Mesothelial cell of epicardium (in vitro differentiated cells): ENCODE measurements around the gene ABLIM3. TPM values are rescaled to one million over a fixed set of nuclear protein-coding genes. Genes with fewer than 3 reads are reported as not detected.
"Not testable (repeated sequence)": the region's sequence is repeated elsewhere in the genome, so short reads cannot be mapped to it uniquely, and the experiment has no call there.

Experiments used
- DNase-seq, 2 experiments: peaks; one replicate each; pipeline ENCODE4 v3.0.0; 2021; ENCODE audit warnings: low spot score in 2 of 2; ENCODE audit not compliant: unreplicated experiment in 2 of 2
- H3K27ac Mint-ChIP-seq: 2 replicates; pipeline ENCODE4 v1.8.0; 2021; ENCODE audit warnings: mixed read lengths
- H3K27me3 Mint-ChIP-seq: 2 replicates; pipeline ENCODE4 v1.8.0; 2021; ENCODE audit warnings: low read depth, mixed read lengths
- H3K36me3 Mint-ChIP-seq: 2 replicates; pipeline ENCODE4 v1.8.0; 2021; ENCODE audit warnings: mixed read lengths
- H3K4me1 Mint-ChIP-seq: 2 replicates; pipeline ENCODE4 v1.8.0; 2021; ENCODE audit warnings: mixed read lengths
- H3K4me3 Mint-ChIP-seq: 2 replicates; pipeline ENCODE4 v1.8.0; 2021; ENCODE audit warnings: mild to moderate bottlenecking, moderate library complexity, mixed read lengths
- H3K9me3 Mint-ChIP-seq: 2 replicates; pipeline ENCODE4 v1.8.0; 2021; ENCODE audit warnings: mixed read lengths
- CTCF ChIP-seq: fragments of 200-600 bp; sonication (generic); IDR thresholded peaks from one replicate; pipeline ENCODE4 v1.5.0; 2021; ENCODE audit warnings: antibody characterized with exemption; ENCODE audit not compliant: unreplicated experiment
- total RNA-seq: library from RNA; stranded (reverse); gene quantifications from 3 replicates; pipeline ENCODE4 v1.2.1, GENCODE V29; 2021

The ABLIM3 gene
- total RNA-seq, 1 donor from 2014 or later: 0.27 TPM

DNA sequence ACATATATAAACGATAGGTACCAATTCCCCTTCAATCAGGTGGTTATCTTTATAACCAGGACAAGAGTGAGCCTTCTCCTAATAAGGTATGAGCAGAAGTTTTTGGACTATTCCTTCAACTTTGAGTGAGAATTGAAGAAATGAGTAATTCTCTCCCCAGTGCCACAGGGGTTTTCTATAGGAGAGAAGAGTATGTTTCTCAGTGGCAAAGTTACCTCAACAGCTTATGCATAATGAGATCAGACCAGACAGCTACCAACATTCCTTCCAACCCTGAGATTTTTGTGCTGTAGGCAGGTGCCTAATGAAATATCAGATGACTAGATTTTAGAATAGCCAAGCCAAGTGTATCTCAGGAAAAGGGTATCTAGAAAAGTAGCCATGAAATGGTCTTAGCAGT is 40.9 kb downstream of the ABLIM3 start:
- H3K27me3 Mint-ChIP-seq: peaks cover 63% of the 10 kb centered on the region
- TF ChIP-seq CTCF: no peak
- no peak overlapping the region for H3K27ac Mint-ChIP-seq
- H3K4me1 Mint-ChIP-seq: no peaks in the 10 kb centered on the region
- no peaks in the 10 kb centered on the region for H3K36me3 Mint-ChIP-seq
- H3K9me3 Mint-ChIP-seq: no peaks in the 10 kb centered on the region
- no peak overlapping the region for H3K4me3 Mint-ChIP-seq
- no peak for DNase-seq

GRCh38 chr5:149185067-149185466 is 43.8 kb downstream of the ABLIM3 start:
- Mint-ChIP-seq H3K9me3 (no peaks in the 10 kb centered on the region), H3K4me1 (no peaks in the 10 kb centered on the region), H3K27ac (no peak overlapping the region), H3K4me3 (no peak overlapping the region), H3K27me3 (peaks cover 54% of the 10 kb centered on the region), H3K36me3 (no peaks in the 10 kb centered on the region)
- no peak for DNase-seq
- no peak for TF ChIP-seq CTCF

- Mint-ChIP-seq H3K4me1 (no peaks in the 10 kb centered on the region), H3K4me3 (no peak overlapping the region), H3K9me3 (no peaks in the 10 kb centered on the region), H3K36me3 (no peaks in the 10 kb centered on the region), H3K27ac (no peak overlapping the region), H3K27me3 (peaks cover 43% of the 10 kb centered on the region)
- no peak for DNase-seq
- no peak for TF ChIP-seq CTCF
These were observed 45.2 kb downstream of the ABLIM3 start for GRCh38 chr5:149186506-149186905.

GRCh38 chr5:149187617-149188016 is 46.3 kb downstream of the ABLIM3 start:
- H3K4me3 Mint-ChIP-seq, H3K9me3 Mint-ChIP-seq, H3K27ac Mint-ChIP-seq, DNase-seq, H3K4me1 Mint-ChIP-seq, H3K36me3 Mint-ChIP-seq: not testable (repeated sequence)
- peaks cover 37% of the 10 kb centered on the region for H3K27me3 Mint-ChIP-seq

- H3K4me1 Mint-ChIP-seq: peaks cover 1% of the 10 kb centered on the region
- no peaks in the 10 kb centered on the region for H3K9me3 Mint-ChIP-seq
- H3K27ac Mint-ChIP-seq: no peak overlapping the region
- no peak overlapping the region for H3K4me3 Mint-ChIP-seq
- H3K27me3 Mint-ChIP-seq: peaks cover 33% of the 10 kb centered on the region
- H3K36me3 Mint-ChIP-seq: no peaks in the 10 kb centered on the region
- TF ChIP-seq CTCF: no peak
- DNase-seq: no peak
These were observed 47.1 kb downstream of the ABLIM3 start for GRCh38 chr5:149188383-149188782.

- no peak for DNase-seq
- Mint-ChIP-seq H3K9me3 (no peaks in the 10 kb centered on the region), H3K27me3 (peaks cover 25% of the 10 kb centered on the region), H3K4me3 (no peak overlapping the region), H3K27ac (no peak overlapping the region), H3K36me3 (no peaks in the 10 kb centered on the region), H3K4me1 (peaks cover 1% of the 10 kb centered on the region)
- TF ChIP-seq CTCF: no peak
These were observed 54.1 kb downstream of the ABLIM3 start for GRCh38 chr5:149195337-149195887.
